Trophoblast cell (in vitro differentiated cells and primary cell): Measurements from ENCODE around the gene CALN1.

Experiments used
- DNase-seq, 2 donors: peaks; one replicate each; pipeline ENCODE4 v3.0.0-alpha.2; 2016
- H2AFZ ChIP-seq: 2 replicates; pipeline ENCODE4 v1.6.1; 2013; ENCODE audit warnings: low read length, moderate library complexity, mild to moderate bottlenecking; ENCODE audit not compliant: insufficient read depth, poor library complexity
- H2AK5ac ChIP-seq: 2 replicates; pipeline ENCODE4 v1.6.1; 2013; ENCODE audit warnings: mild to moderate bottlenecking, low read length
- H2BK120ac ChIP-seq: 2 replicates; pipeline ENCODE4 v1.6.1; 2013; ENCODE audit warnings: low read length, mild to moderate bottlenecking, moderate library complexity; ENCODE audit not compliant: insufficient read depth, poor library complexity
- H2BK12ac ChIP-seq: 2 replicates; pipeline ENCODE4 v1.6.1; 2013; ENCODE audit warnings: mild to moderate bottlenecking, low read length, moderate library complexity
- H2BK5ac ChIP-seq: 2 replicates; pipeline ENCODE4 v1.6.1; 2013; ENCODE audit warnings: low read length, low read depth, moderate library complexity, mild to moderate bottlenecking; ENCODE audit not compliant: poor library complexity
- H3K14ac ChIP-seq: 2 replicates; pipeline ENCODE4 v1.6.1; 2013; ENCODE audit warnings: mild to moderate bottlenecking, low read length
- H3K18ac ChIP-seq: 2 replicates; pipeline ENCODE4 v1.6.1; 2013; ENCODE audit warnings: mild to moderate bottlenecking, low read length
- H3K23ac ChIP-seq: 2 replicates; pipeline ENCODE4 v1.6.1; 2013; ENCODE audit warnings: low read length
- H3K27ac ChIP-seq: 2 replicates; pipeline ENCODE4 v1.5.1; 2013; ENCODE audit warnings: low read depth, mild to moderate bottlenecking, inconsistent platforms, low read length, moderate library complexity
- H3K27me3 ChIP-seq: 2 replicates; pipeline ENCODE4 v1.6.1; 2013; ENCODE audit warnings: inconsistent platforms, mild to moderate bottlenecking, low read length, moderate library complexity; ENCODE audit not compliant: insufficient read depth
- H3K36me3 ChIP-seq, 2 experiments: 1 replicate in 1 of 2; 2 replicates in 1 of 2; pipeline ENCODE4 v1.6.1; 2013; ENCODE audit warnings: low read length in 2 of 2, mild to moderate bottlenecking in 2 of 2, moderate library complexity in 1 of 2; ENCODE audit not compliant: insufficient read depth in 2 of 2, control insufficient read depth in 1 of 2
- H3K4ac ChIP-seq: 2 replicates; pipeline ENCODE4 v1.6.1; 2013; ENCODE audit warnings: low read depth, mild to moderate bottlenecking, low read length, moderate library complexity
- H3K4me1 ChIP-seq, 2 experiments: 1 replicate in 1 of 2; 2 replicates in 1 of 2; pipeline ENCODE4 v1.6.1; 2013; ENCODE audit warnings: low read length in 2 of 2, mild to moderate bottlenecking in 2 of 2, moderate library complexity in 1 of 2; ENCODE audit not compliant: insufficient read depth in 2 of 2, control insufficient read depth in 1 of 2
- H3K4me2 ChIP-seq: 2 replicates; pipeline ENCODE4 v1.6.1; 2013; ENCODE audit warnings: inconsistent platforms, mild to moderate bottlenecking, low read length, moderate library complexity
- H3K4me3 ChIP-seq: 2 replicates; pipeline ENCODE4 v1.5.1; 2013; ENCODE audit warnings: mild to moderate bottlenecking, low read depth, low read length, inconsistent platforms
- H3K79me1 ChIP-seq: one replicate; pipeline ENCODE4 v1.6.1; 2013; ENCODE audit warnings: low read length
- H3K79me2 ChIP-seq: 2 replicates; pipeline ENCODE4 v1.6.1; 2013; ENCODE audit warnings: low read length, mild to moderate bottlenecking; ENCODE audit not compliant: control insufficient read depth, insufficient read depth, poor library complexity
- H3K9ac ChIP-seq: 2 replicates; pipeline ENCODE4 v1.6.1; 2013; ENCODE audit warnings: mild to moderate bottlenecking, low read length
- H3K9me3 ChIP-seq: 2 replicates; pipeline ENCODE4 v1.6.1; 2013; ENCODE audit warnings: low read depth, mild to moderate bottlenecking, control low read depth, inconsistent platforms, low read length; ENCODE audit not compliant: insufficient read depth
- H4K12ac ChIP-seq: 2 replicates; pipeline ENCODE4 v1.6.1; 2013; ENCODE audit warnings: low read depth, mild to moderate bottlenecking, low read length, moderate library complexity
- H4K8ac ChIP-seq: 2 replicates; pipeline ENCODE4 v1.6.1; 2013; ENCODE audit warnings: low read depth, mild to moderate bottlenecking, low read length, moderate library complexity
- H4K91ac ChIP-seq: one replicate; pipeline ENCODE4 v1.6.1; 2013; ENCODE audit warnings: low read depth, mild to moderate bottlenecking, low read length, moderate library complexity
- WGBS: extraction: QIAGEN DNeasy Blood & Tissue Kit; methylation state at CpG from one replicate; pipeline ENCODE4 v1.1.7; 2013; ENCODE audit warnings: missing lambda C conversion rate; ENCODE audit not compliant: insufficient read length, insufficient coverage; ENCODE audit errors: extremely low coverage; 5-methylcytosine and 5-hydroxymethylcytosine counted together

The CALN1 gene

DNA sequence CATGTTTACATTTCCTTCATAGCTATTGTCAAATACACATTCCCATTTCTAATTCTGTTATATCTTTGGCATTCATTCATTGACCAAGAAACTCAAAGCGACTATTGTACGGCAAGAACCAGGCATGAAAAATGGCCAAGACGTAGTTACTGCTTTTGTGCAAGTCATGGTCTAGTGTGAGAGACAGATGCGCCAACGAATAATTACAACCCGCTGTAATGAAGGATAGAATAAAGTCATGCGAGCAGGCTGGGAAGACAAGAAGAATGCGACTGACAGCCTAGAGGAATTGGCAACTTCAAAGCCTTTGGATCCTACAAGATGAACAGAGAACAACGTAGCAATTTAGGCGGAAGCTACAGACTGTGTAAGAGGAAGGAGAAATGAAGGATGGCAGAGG is 221.2 kb downstream of the CALN1 start:
- no peaks in the 10 kb centered on the region for H3K9me3 ChIP-seq
- H3K14ac ChIP-seq = no peak overlapping the region
- H3K4me1 ChIP-seq = no peaks in the 10 kb centered on the region
- no peak overlapping the region for H2AFZ ChIP-seq
- no peak overlapping the region for H3K9ac ChIP-seq
- H3K4me2 ChIP-seq = no peak overlapping the region
- H3K79me2 ChIP-seq = no peaks in the 10 kb centered on the region
- no peak overlapping the region for H3K4ac ChIP-seq
- H3K4me3 ChIP-seq = no peak overlapping the region
- no peak overlapping the region for H4K91ac ChIP-seq
- no peak overlapping the region for H3K27ac ChIP-seq
- H3K79me1 ChIP-seq = no peaks in the 10 kb centered on the region
- no peak overlapping the region for H2BK12ac ChIP-seq
- no peak overlapping the region for H2AK5ac ChIP-seq
- H3K18ac ChIP-seq = no peak overlapping the region
- no peak overlapping the region for H4K8ac ChIP-seq
- WGBS = no CpG with 5 or more reads among the region's 10 CpGs
- no peak for DNase-seq
- H2BK5ac ChIP-seq = no peak overlapping the region
- no peak overlapping the region for H4K12ac ChIP-seq
- H3K23ac ChIP-seq = no peak overlapping the region
- H2BK120ac ChIP-seq = no peak overlapping the region
- H3K27me3 ChIP-seq = no peaks in the 10 kb centered on the region
- H3K36me3 ChIP-seq = no peaks in the 10 kb centered on the region

DNA sequence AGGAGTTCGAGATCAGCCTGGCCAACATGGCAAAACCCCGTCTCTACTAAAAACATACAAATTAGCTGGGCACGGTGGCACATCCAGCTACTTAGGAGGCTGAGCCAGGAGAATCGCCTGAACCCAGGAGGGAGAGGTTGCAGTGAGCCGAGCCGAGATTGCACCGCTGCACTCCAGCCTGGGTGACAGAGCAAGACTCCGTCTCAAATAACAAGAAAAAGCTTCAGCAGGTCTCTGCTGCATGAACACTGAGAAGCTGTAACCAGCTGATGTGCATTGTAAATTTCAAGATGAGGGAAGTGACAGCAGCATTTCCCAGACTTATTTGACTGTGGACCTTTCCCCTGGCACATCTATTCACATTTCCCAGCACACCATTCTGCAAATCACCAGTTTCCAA is 222.0 kb downstream of the CALN1 start:
- Histone ChIP-seq H3K14ac (no peak overlapping the region), H3K27me3 (no peaks in the 10 kb centered on the region), H3K18ac (no peak overlapping the region), H3K79me1 (no peaks in the 10 kb centered on the region), H2BK120ac (no peak overlapping the region), H4K12ac (no peak overlapping the region), H3K23ac (no peak overlapping the region), H3K9me3 (no peaks in the 10 kb centered on the region), H3K4ac (no peak overlapping the region), H2BK5ac (no peak overlapping the region), H3K79me2 (no peaks in the 10 kb centered on the region), H3K4me2 (no peak overlapping the region), H3K27ac (no peak overlapping the region), H2BK12ac (no peak overlapping the region), H3K9ac (no peak overlapping the region), H3K4me1 (no peaks in the 10 kb centered on the region), H3K36me3 (no peaks in the 10 kb centered on the region), H2AK5ac (no peak overlapping the region), H3K4me3 (no peak overlapping the region), H4K8ac (no peak overlapping the region), H4K91ac (no peak overlapping the region), H2AFZ (no peak overlapping the region)
- no CpG with 5 or more reads among the region's 8 CpGs for WGBS
- no peak for DNase-seq

DNA sequence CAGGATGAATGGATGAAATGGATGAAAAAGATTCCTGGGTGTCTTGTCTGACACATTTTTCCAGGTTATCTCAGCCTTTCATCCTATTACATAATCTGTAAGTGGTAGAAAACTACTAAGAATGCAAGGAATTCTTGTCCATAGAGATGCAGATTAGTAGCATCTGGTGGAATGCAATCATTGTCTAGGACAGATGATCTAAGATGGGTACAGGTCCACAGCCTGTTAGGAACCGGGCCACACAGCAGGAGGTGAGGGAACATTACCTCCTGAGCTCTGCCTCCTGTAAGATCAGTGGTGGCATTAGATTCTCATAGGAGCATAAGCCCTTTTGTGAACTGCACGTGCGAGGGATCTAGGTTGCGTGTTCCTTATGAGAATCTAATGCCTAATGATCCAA is 225.0 kb downstream of the CALN1 start:
- H3K23ac ChIP-seq = no peak overlapping the region
- no peaks in the 10 kb centered on the region for H3K4me1 ChIP-seq
- no peaks in the 10 kb centered on the region for H3K79me2 ChIP-seq
- H2BK12ac ChIP-seq = no peak overlapping the region
- H3K36me3 ChIP-seq = no peaks in the 10 kb centered on the region
- no peaks in the 10 kb centered on the region for H3K27me3 ChIP-seq
- no peaks in the 10 kb centered on the region for H3K9me3 ChIP-seq
- no CpG with 5 or more reads among the region's 4 CpGs for WGBS
- H2AFZ ChIP-seq = no peak overlapping the region
- H2BK120ac ChIP-seq = no peak overlapping the region
- H3K4me3 ChIP-seq = no peak overlapping the region
- H3K27ac ChIP-seq = no peak overlapping the region
- no peak overlapping the region for H3K4ac ChIP-seq
- no peak overlapping the region for H3K18ac ChIP-seq
- no peak overlapping the region for H4K91ac ChIP-seq
- no peak overlapping the region for H2BK5ac ChIP-seq
- H3K14ac ChIP-seq = no peak overlapping the region
- no peak for DNase-seq
- no peak overlapping the region for H2AK5ac ChIP-seq
- H3K4me2 ChIP-seq = no peak overlapping the region
- peak overlapping the region; percentile 81 for H3K9ac ChIP-seq
- H4K8ac ChIP-seq = no peak overlapping the region
- H4K12ac ChIP-seq = no peak overlapping the region
- H3K79me1 ChIP-seq = no peaks in the 10 kb centered on the region

DNA sequence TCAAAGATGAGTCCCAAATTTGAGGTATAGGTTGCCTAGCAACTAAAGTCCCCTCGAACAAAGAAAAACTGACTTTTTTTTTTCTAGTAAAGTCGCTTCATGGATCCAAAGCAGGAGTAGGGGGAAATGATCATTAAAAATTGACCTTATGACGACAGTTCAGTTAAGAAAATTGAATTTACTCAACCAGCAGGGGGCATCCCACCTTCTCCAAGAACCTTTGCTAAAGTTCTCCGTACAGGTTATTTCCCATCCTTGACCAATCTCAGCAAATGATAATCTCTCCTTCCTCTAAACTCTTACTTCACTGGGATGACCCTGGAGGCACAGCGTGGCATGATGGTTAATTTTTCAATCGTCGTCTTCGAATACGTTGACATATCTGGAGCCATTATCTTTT is 228.3 kb downstream of the CALN1 start:
- Histone ChIP-seq H4K12ac (no peak overlapping the region), H3K14ac (no peak overlapping the region), H3K4me1 (no peaks in the 10 kb centered on the region), H3K27ac (no peak overlapping the region), H2AFZ (no peak overlapping the region), H3K27me3 (no peaks in the 10 kb centered on the region), H4K91ac (no peak overlapping the region), H3K23ac (no peak overlapping the region), H3K9ac (no peak overlapping the region), H4K8ac (no peak overlapping the region), H2BK5ac (no peak overlapping the region), H3K36me3 (no peaks in the 10 kb centered on the region), H2BK120ac (no peak overlapping the region), H3K9me3 (no peaks in the 10 kb centered on the region), H2BK12ac (no peak overlapping the region), H3K4me2 (no peak overlapping the region), H2AK5ac (no peak overlapping the region), H3K4ac (no peak overlapping the region), H3K79me1 (no peaks in the 10 kb centered on the region), H3K4me3 (no peak overlapping the region), H3K79me2 (no peaks in the 10 kb centered on the region), H3K18ac (no peak overlapping the region)
- DNase-seq = no peak
- WGBS = no CpG with 5 or more reads among the region's 9 CpGs
